Gastroesophageal sphincter (tissue), 4 donors: ENCODE data around the gene CCDC146. TPM values are rescaled to one million over a fixed set of nuclear protein-coding genes. Genes with fewer than 3 reads are reported as not detected.
A peak's percentile ranks its signal among the peaks of the same experiment; 100 is the strongest.

Source experiments
- ATAC-seq: fragments of 150-250 bp; one replicate; pipeline ENCODE4 v1.9.1; 2016; ENCODE audit warnings: mild to moderate bottlenecking, moderate library complexity
- H3K27ac ChIP-seq, 4 donors: fragments of 200-600 bp; sonication (generic) in 3 of 4; 1 replicate in 3 of 4; 2 replicates in 1 of 4; pipeline ENCODE4 v1.5.1; 2016 to 2019
- H3K27me3 ChIP-seq: fragments of 200-600 bp; sonication (generic); one replicate; pipeline ENCODE4 v1.5.1; 2019
- H3K36me3 ChIP-seq, 2 donors: fragments of 200-600 bp; sonication (generic); one replicate each; pipeline ENCODE4 v1.5.1; 2019; ENCODE audit warnings: control low read depth in 1 of 2
- H3K4me1 ChIP-seq, 3 donors: fragments of 200-600 bp; sonication (generic); 1 replicate in 2 of 3; 2 replicates in 1 of 3; pipeline ENCODE4 v1.5.1; 2016 to 2019; ENCODE audit warnings: control low read depth in 2 of 3
- H3K4me3 ChIP-seq, 2 donors: fragments of 200-600 bp; sonication (generic); one replicate each; pipeline ENCODE4 v1.5.1; 2019; ENCODE audit warnings: mild to moderate bottlenecking in 1 of 2, moderate library complexity in 1 of 2
- H3K9me3 ChIP-seq, 3 donors: fragments of 200-600 bp; sonication (generic); one replicate each; pipeline ENCODE4 v1.5.1; 2017 to 2019; ENCODE audit warnings: control low read depth in 2 of 3
- CTCF ChIP-seq, 4 experiments: fragments of 200-600 bp in 2 of 4; fragments of 450-650 bp in 2 of 4; sonication (generic) in 1 of 4; IDR thresholded peaks; one replicate each; pipeline ENCODE4 v1.5.1; 2017 to 2019; ENCODE audit warnings: antibody characterized with exemption in 4 of 4, mild to moderate bottlenecking in 2 of 4, moderate library complexity in 2 of 4
- EP300 ChIP-seq: sonication (generic); formaldehyde crosslinking; IDR thresholded peaks from one replicate; pipeline ENCODE4 v1.6.1; 2017; ENCODE audit warnings: antibody characterized with exemption, mild to moderate bottlenecking
- POLR2A ChIP-seq, 2 donors: fragments of 450-650 bp; IDR thresholded peaks; one replicate each; pipeline ENCODE4 v1.6.1; 2017; ENCODE audit warnings: antibody characterized with exemption in 2 of 2, mild to moderate bottlenecking in 2 of 2, moderate library complexity in 1 of 2
- POLR2AphosphoS5 ChIP-seq: sonication (generic); formaldehyde crosslinking; IDR thresholded peaks from one replicate; pipeline ENCODE4 v1.6.1; 2017; ENCODE audit warnings: antibody characterized with exemption
- WGBS, 2 donors: methylation state at CpG; one replicate each; pipeline ENCODE4 v1.1.5; 2018; ENCODE audit warnings: low coverage in 1 of 2; 5-methylcytosine and 5-hydroxymethylcytosine counted together
- total RNA-seq, 4 donors: library from RNA; depleted of rRNA; stranded (reverse); fragments of >200 nt; gene quantifications; one replicate each; pipeline ENCODE4 v1.1.0, GENCODE V29; 2016

The CCDC146 gene
- total RNA-seq, 4 donors from 2014 or later = 8.7 to 29.3 (median 20.1) TPM

- no peak overlapping the region for H3K27ac ChIP-seq
- 73 to 87% methylated on average over 2 to 4 of the region's 4 CpGs for WGBS, 2 donors
- H3K27me3 ChIP-seq = no peaks in the 10 kb centered on the region
- no peak for TF ChIP-seq EP300
- TF ChIP-seq POLR2AphosphoS5 = no peak
- H3K4me1 ChIP-seq = no peaks in the 10 kb centered on the region
- H3K36me3 ChIP-seq = peaks cover 0 to 28% of the 10 kb centered on the region in 2 donors
- H3K9me3 ChIP-seq = peaks cover 0 to 8% (median 0%) of the 10 kb centered on the region in 3 donors
- ATAC-seq = no peak
- no peak overlapping the region for H3K4me3 ChIP-seq
These were observed 170.6 kb downstream of the CCDC146 start for GRCh38 chr7:77293046-77293445.

- ATAC-seq = no peak
- no peaks in the 10 kb centered on the region for H3K27me3 ChIP-seq
- WGBS, 2 donors = 100% methylated on average over 2 of the region's 2 CpGs; no CpG with 5 or more reads in 1 of the 2 donors
- H3K4me1 ChIP-seq = no peaks in the 10 kb centered on the region
- no peak overlapping the region for H3K4me3 ChIP-seq
- peaks cover 0 to 8% (median 0%) of the 10 kb centered on the region in 3 donors for H3K9me3 ChIP-seq
- no peak overlapping the region for H3K27ac ChIP-seq
- H3K36me3 ChIP-seq = peaks cover 0 to 16% of the 10 kb centered on the region in 2 donors
- TF ChIP-seq CTCF (IDR thresholded peaks at IDR 0.05) (no peak), POLR2AphosphoS5 (no peak), EP300 (no peak), POLR2A (IDR thresholded peaks at IDR 0.05) (no peak)
These were observed 173.1 kb downstream of the CCDC146 start for GRCh38 chr7:77295549-77295948.

- whole genome bisulfite sequencing, 2 donors = 62 to 71% methylated on average over 7 of the region's 17 CpGs
- H3K36me3 ChIP-seq = peaks cover 0 to 9% of the 10 kb centered on the region in 2 donors
- no peak for ATAC-seq
- no peak overlapping the region for H3K4me3 ChIP-seq
- H3K4me1 ChIP-seq = peaks cover 0 to 40% (median 8%) of the 10 kb centered on the region in 3 donors
- H3K27ac ChIP-seq = no peak overlapping the region
- H3K27me3 ChIP-seq = no peaks in the 10 kb centered on the region
- no peaks in the 10 kb centered on the region for H3K9me3 ChIP-seq
- TF ChIP-seq EP300 (no peak), POLR2A (IDR thresholded peaks at IDR 0.05) (no peak), POLR2AphosphoS5 (no peak), CTCF (IDR thresholded peaks at IDR 0.05) (no peak)
These were observed 184.0 kb downstream of the CCDC146 start for GRCh38 chr7:77306231-77307067.

- no peak for ATAC-seq
- no peaks in the 10 kb centered on the region for H3K27me3 ChIP-seq
- peak overlapping the region in 2 of 4 donors; percentile 20 to 50 for H3K27ac ChIP-seq
- H3K4me3 ChIP-seq = no peak overlapping the region
- 90% methylated on average over 2 of the region's 4 CpGs; no CpG with 5 or more reads in 1 of the 2 donors for WGBS, 2 donors
- peaks cover 0 to 9% of the 10 kb centered on the region in 2 donors for H3K36me3 ChIP-seq
- TF ChIP-seq CTCF (IDR thresholded peaks at IDR 0.05) (no peak), POLR2AphosphoS5 (no peak), POLR2A (IDR thresholded peaks at IDR 0.05) (no peak)
- H3K4me1 ChIP-seq = peaks cover 9 to 63% (median 19%) of the 10 kb centered on the region in 3 donors
- H3K9me3 ChIP-seq = no peaks in the 10 kb centered on the region
These were observed 186.4 kb downstream of the CCDC146 start for GRCh38 chr7:77308792-77309191.

- Histone ChIP-seq H3K4me3 (no peak overlapping the region), H3K27ac (peak overlapping the region in 3 of 4 donors; percentile 12 to 50 (median 20)), H3K4me1 (peaks cover 9 to 73% (median 26%) of the 10 kb centered on the region in 3 donors), H3K9me3 (no peaks in the 10 kb centered on the region), H3K36me3 (peaks cover 0 to 9% of the 10 kb centered on the region in 2 donors), H3K27me3 (no peaks in the 10 kb centered on the region)
- ATAC-seq = no peak
- WGBS, 2 donors = 8 to 27% methylated on average over 1 of the region's 1 CpG
- no peak for TF ChIP-seq CTCF (IDR thresholded peaks at IDR 0.05)
- TF ChIP-seq POLR2A (IDR thresholded peaks at IDR 0.05) = no peak
- no peak for TF ChIP-seq POLR2AphosphoS5
- TF ChIP-seq EP300 = no peak
These were observed 187.4 kb downstream of the CCDC146 start for GRCh38 chr7:77309714-77310220.
